HG03432 (cell line): ENCODE data around the gene ANAPC7.
A peak's percentile ranks its signal among the peaks of the same experiment; 100 is the strongest.
"Not testable (repeated sequence)": the region's sequence is repeated elsewhere in the genome, so short reads cannot be mapped to it uniquely, and the experiment has no call there.

ENCODE experiments used
- ATAC-seq: cut with Tn5 transposase; IDR thresholded peaks from one replicate; pipeline ENCODE4 v1.9.1; 2021; ENCODE audit warnings: mild to moderate bottlenecking, moderate library complexity; ENCODE audit not compliant: unreplicated experiment

ANAPC7 gene, protein sequence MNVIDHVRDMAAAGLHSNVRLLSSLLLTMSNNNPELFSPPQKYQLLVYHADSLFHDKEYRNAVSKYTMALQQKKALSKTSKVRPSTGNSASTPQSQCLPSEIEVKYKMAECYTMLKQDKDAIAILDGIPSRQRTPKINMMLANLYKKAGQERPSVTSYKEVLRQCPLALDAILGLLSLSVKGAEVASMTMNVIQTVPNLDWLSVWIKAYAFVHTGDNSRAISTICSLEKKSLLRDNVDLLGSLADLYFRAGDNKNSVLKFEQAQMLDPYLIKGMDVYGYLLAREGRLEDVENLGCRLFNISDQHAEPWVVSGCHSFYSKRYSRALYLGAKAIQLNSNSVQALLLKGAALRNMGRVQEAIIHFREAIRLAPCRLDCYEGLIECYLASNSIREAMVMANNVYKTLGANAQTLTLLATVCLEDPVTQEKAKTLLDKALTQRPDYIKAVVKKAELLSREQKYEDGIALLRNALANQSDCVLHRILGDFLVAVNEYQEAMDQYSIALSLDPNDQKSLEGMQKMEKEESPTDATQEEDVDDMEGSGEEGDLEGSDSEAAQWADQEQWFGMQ

DNA sequence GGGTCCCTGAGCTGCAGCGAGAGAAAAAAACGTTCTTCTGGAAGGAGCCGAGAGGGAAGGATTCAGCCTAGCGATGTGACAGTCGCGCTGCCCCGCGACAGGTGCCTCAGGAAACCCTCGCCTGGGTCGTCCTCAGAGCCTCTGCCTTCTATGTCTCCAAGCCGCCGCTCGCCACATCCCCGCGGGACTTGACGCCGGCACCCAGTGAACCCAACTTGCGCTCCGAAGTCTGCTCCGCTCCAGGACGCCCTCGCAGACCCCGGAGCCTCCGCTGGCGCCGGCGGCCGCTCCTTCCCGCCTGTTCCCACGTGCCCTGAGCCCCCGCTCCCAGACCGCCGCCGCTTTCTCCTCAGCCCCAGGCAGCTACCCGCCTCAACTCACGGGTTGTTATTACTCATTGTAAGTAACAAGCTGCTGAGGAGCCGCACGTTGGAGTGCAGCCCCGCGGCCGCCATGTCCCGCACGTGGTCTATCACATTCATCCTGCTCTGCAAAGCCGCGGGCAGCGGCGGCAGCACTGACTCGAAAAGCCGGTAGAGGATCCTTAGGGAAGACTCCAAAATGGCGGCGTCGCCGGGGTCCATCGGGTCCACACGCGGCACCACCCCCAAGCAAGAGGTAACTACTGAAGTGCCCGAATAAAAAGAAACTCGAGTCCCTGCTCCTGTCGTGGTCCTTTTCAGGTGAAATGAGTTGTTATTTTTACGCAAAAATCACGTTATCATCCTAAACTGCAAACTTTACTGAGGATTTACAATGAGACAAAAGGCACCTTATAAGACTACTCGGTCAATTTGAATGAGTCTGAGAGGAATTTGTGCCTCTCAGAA, at the start of gene ANAPC7:
Gene ANAPC7, minus strand, starts transcription at position 563 of the 830 bp plus-strand sequence. Its CDS starts 81 bp downstream, at position 482.
- peak; percentile 80 for ATAC-seq

DNA sequence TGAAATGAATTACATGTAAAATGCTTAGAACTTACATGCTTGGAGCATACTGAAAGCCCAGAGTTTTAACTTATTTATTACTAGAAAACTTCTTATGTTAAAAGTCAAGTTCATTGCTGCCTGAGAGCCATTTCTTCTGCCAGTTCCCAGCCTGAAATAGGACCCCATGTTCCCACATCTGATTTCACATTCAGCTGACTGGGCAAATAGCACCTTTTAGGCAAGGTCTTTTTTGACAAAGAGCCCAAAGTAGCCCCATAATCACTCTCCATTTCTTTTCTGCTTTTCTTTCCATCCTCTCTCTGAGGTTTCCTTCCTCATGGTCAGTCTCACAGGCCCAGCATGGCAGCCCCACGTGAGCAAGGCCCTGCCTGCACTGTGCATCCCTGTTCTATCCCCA, 47.8 kb upstream of the ANAPC7 start:
- no peak for ATAC-seq

DNA sequence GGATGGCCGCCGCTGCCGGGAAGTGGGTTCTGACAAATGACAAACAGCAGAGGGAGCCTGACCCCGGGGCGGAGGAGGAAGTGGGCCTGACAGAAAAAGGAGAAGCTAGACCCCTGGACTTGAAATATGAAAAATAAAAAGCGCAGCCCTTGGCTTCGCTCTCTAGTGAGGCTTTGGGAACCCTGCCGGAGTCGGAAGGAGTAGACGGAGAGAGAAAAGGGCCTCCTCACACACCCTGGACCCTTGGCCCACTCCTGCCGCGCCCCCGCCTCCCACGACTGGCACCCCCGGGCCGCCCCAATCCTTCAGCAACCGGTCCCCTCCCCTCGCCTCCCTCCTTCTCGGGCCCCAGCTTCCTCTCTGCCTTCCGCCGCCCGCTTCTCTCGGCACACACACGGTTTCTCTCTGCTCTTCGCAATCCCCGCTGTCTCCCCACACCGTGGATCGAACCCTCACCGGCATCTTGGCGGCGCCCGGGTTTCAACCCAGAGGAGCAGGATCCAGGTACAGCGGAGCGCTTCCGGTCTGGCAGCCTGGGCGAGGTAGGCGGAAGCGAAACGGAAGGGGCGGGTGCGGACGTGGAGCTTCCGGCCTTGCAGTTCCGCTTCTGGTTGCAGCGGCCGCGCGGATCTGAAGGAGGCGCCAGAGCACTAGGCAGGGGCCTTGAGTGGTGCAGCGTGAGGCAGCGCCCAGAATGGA, 46.4 kb upstream of the ANAPC7 start, which contains the start of gene ARPC3:
Gene ARPC3, minus strand, starts transcription at position 539 of the 699 bp plus-strand sequence. Its CDS starts 77 bp downstream, at position 462.
- ATAC-seq, result peak; percentile 93

DNA sequence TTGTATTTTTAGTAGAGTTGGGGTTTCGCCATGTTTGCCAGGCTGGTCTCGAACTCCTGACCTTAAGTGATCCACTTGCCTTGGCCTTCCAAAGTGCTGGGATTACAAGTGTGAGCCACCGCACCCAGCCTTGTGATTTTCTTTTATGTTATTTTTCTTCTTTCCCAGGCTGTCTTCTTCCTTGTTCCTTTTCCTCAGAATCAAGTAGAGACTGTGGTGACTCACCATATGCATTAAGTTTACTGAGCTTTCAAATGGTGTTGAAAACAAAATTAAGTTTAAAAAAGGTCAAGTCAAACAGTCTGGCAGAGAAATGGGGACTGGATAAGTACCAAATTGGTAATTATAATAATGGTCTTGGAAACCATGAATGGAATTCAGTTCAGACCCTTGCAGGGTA, 40.9 kb upstream of the ANAPC7 start:
- no peak for ATAC-seq

DNA sequence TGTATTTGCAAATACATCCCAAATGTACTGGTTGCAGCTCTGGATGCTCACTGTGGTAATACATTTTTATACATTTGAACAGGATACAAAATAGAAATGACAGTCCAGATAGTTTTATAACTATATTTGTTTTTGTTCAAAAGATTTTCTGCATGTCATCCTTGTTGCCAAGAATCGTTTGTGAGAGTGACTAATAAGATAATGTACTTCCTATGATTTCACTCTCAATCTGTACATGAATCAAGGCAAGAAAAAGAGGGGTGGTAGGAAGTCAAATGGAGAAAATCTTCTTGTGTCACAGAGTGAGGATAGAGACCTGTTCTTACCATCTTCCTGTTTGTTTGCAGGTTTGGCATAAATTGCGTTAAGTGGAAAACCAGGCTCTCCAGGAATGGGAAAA, 32.7 kb upstream of the ANAPC7 start:
- ATAC-seq, result no peak

GRCh38 chr12:110431957-110432587, 28.6 kb upstream of the ANAPC7 start:
- ATAC-seq, result peak; percentile 20

GRCh38 chr12:110429676-110430075, 26.2 kb upstream of the ANAPC7 start:
- not testable (repeated sequence) for ATAC-seq

DNA sequence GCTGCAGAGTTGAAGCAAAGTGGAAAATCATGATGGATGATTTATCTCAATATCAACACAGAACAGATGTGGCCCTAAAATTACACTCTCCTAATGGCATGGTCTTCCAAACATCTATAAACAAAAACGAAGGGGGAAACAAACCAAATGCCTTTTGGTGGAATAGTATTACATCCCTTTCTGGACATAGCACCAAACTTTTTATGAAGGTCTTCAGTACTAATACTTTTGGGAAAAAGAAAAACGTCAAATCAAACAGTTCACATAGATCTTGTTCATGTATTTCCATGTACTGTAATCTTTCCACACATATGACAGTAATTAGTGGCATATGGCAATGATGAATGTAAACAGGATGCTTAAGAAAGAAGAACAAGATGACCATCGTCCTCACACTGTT, 22.9 kb upstream of the ANAPC7 start:
- no peak for ATAC-seq

DNA sequence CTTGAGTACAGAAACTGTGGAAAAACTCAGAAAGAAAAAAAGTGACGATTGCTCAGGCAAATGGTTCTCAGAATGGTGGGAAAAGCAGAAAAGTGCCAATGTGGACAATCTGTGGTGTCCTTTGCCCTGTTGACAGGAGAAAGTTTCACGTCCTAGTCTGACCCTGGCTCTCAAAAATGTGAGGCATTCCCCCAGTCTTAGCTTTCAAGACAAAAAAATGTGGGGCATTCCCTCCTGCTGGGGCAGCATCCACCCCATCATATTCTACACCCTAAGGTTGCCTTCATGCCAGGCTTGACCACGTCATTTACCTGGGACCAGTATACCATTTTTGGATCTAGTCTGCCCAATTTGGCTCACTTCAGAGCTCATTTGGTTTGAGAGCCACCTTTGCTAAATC, 20.7 kb upstream of the ANAPC7 start:
- no peak for ATAC-seq

- ATAC-seq, result no peak
Observed at GRCh38 chr12:110421701-110422100, 18.2 kb upstream of the ANAPC7 start.

GRCh38 chr12:110421159-110421661, 17.7 kb upstream of the ANAPC7 start:
- no peak for ATAC-seq

DNA sequence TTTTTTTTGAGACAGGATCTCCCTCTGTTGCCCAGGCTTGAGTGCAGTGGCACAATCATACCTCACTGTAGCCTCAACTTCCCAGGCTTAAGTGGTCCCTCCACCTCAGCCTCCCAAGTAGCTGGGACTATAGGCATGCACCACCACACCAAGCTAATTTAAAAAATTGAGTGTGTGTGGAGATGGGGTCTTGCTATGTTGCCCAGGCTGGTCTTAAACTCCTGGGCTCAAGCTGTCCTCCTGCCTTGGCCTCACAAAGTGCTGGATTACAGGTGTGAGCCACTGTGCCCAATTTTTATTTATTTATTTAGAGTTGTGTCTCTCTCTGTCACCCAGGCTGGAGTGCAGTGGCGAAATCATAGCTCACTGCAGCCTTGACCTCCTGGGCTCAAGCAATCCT, 17.1 kb upstream of the ANAPC7 start:
- ATAC-seq, result not testable (repeated sequence)

DNA sequence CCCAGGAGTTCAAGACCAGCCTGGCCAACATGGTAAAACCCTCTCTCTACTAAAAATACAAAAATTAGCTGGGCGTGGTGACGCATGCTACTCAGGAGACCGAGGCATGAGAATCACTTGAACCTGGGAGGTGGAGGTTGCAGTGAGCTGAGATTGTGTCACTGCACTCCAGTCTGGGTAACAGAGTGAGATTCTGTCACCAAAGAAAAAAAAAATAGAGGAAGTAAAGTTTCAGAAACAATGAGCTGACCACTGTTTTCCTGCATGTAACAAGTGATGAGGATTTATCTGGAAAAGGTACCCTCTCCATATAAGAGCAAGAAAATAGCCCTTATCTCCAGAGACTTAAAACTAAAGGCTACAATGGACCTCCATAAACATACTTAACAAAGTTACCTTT, 13.6 kb upstream of the ANAPC7 start:
- ATAC-seq, result not testable (repeated sequence)

GRCh38 chr12:110410086-110410485, 6.6 kb upstream of the ANAPC7 start:
- not testable (repeated sequence) for ATAC-seq

DNA sequence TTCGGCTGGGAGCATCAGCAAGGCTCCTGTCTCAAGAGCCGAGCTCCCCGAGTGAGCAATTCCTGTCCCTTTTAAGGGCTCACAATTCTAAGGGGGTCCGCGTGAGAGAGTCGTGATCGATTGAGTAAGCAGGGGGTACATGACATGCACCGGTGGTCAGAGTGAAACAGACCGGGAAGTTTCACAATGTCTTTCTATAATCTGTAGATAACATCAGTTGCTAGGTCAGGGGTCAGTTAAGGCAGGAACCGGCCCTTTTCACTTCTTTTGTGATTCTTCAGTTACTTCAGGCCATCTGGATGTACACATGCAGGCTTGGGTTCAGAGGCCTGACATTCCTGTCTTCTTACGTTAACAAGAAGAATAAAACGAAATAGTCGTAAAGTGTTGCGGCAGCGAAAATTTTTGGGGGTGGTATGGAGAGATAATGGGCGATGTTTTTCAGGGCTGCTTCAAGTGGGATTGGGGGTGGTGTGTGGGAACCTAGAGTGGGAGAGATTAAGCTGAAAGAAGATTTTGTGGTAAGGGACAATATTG, 1.7 kb upstream of the ANAPC7 start:
- not testable (repeated sequence) for ATAC-seq

- peak; percentile 59 for ATAC-seq
Observed at GRCh38 chr12:110403976-110404682, 621 bp upstream of the ANAPC7 start.

GRCh38 chr12:110382683-110383082, 20.8 kb downstream of the ANAPC7 start:
- ATAC-seq, result no peak

DNA sequence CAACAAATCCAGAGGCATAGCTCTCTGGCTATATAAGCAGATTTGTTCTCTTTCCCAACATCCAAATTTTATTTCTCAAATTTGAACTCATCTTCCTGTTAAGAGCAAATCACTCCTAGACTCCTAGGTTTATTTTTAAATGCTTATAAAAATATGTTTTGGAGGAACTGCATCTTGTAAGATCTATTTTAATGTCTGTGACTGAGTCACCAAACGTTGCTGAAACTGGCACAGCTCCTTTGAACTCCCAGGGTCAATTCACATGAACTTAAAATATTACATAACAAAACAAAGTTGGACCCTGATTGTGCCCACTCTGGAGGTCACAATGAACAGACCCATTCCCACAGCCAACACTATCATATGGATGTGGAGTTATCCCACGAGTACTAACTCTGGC, 23.9 kb downstream of the ANAPC7 start:
- no peak for ATAC-seq

DNA sequence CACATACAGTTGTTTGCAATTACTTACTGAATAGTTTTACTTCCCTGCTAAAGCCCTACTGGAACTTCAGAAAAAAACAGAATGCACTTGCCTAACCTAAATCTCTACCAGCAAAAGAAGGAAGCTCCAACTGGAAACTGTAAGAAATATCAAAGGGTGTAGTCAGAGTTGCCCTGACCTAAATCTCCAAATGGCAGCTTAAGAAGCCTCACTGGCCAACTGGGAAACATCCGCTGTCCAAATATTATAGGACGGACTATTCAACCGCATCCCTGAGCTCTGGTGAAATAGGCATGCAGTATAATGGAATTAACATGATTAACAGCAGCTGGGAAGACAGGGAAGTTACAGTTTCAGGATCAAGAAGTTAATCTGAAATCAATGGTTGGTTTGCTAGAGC, 24.3 kb downstream of the ANAPC7 start:
- no peak for ATAC-seq
